Measurements from ENCODE around the gene GCHFR. TPM values are rescaled to one million over a fixed set of nuclear protein-coding genes. Genes with fewer than 3 reads are reported as not detected.

Gene GCHFR
- total and polyA plus RNA-seq, 2 of the 4 experiments (the other 2 are of a cell fraction): 2.3 to 6.5 TPM

DNA sequence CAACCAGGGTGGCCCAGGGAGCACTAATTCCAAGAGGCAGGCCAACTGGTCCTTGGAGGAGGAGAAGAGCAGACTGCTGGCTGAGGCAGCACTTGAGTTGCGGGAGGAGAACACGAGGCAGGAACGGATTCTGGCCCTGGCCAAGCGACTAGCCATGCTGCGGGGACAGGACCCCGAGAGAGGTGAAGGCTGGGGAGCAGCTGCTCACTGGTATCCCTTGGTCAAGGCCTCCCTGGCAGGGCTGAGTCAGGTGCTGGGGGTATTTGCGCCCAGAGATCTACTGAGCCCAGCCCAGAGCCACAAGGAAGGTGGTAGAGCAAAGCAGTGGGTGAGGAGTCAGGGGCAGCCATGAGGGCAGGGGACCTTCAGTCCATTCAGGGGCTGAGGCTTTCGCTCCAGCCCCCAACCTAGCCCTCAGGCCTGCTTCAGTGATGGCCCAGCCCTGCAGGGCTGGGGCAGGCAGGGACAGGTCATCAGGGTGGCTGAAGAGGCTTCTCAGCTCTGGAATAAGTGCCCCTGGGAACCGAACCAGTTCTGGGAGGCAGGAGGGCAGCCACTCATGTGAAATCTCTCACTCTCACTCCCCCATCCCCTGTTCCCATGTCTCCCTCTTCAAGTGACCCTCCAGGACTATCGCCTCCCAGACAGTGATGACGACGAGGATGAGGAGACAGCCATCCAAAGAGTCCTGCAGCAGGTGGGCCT is 49.0 kb downstream of the GCHFR start:
- no peak overlapping the region for H3K4me2 ChIP-seq (ENCODE audit: low read depth, low read length)
- H3K18ac ChIP-seq (ENCODE audit: low read depth, low read length): no peak overlapping the region
- no peaks in the 10 kb centered on the region for H3K9me3 ChIP-seq (ENCODE audit: control insufficient read depth, insufficient read depth, low read length)
- TF ChIP-seq CEBPB (IDR thresholded peaks at IDR 0.05; ENCODE audit: low read depth, low read length): no peak
- TF ChIP-seq BHLHE40 (IDR thresholded peaks at IDR 0.05; ENCODE audit: low read depth, low read length): no peak
- TF ChIP-seq, protein P1, sequence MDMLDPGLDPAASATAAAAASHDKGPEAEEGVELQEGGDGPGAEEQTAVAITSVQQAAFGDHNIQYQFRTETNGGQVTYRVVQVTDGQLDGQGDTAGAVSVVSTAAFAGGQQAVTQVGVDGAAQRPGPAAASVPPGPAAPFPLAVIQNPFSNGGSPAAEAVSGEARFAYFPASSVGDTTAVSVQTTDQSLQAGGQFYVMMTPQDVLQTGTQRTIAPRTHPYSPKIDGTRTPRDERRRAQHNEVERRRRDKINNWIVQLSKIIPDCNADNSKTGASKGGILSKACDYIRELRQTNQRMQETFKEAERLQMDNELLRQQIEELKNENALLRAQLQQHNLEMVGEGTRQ (IDR thresholded peaks at IDR 0.05; ENCODE audit: low read depth, low read length): no peak
- no peak for TF ChIP-seq RFX5 (IDR thresholded peaks at IDR 0.05; ENCODE audit: low read depth, low read length)
- no peak for TF ChIP-seq CHD1 (IDR thresholded peaks at IDR 0.05; ENCODE audit: low read depth, low read length)
- no peak for TF ChIP-seq RCOR1 (IDR thresholded peaks at IDR 0.05; ENCODE audit: insufficient replicate concordance, low read length)
- DNase-seq (no peak), ATAC-seq (ENCODE audit: low read depth) (no peak)
- no peak overlapping the region for H4K5ac ChIP-seq (ENCODE audit: low read depth, low read length)
- in situ Hi-C loops (cut with MboI; ENCODE audit: low sequenced_read_pairs): no loop called here
- no peak overlapping the region for H2BK120ac ChIP-seq (ENCODE audit: low read depth, low read length)
- ChIA-PET CTCF (no interaction called here), POLR2A (ENCODE audit: unreplicated experiment) (no interaction called here)
- no peaks in the 10 kb centered on the region for H3K27me3 ChIP-seq (ENCODE audit: control insufficient read depth, insufficient read depth, low read length)
- WGBS, 2 experiments (ENCODE audit: extremely low coverage in 2 of 2, insufficient read length in 1 of 2): 98% methylated on average over 9 of the region's 12 CpGs; no CpG with 5 or more reads in 1 of the 2 experiments
- H3K23ac ChIP-seq (ENCODE audit: low read depth, low read length): no peak overlapping the region
- peaks cover 14 to 19% of the 10 kb centered on the region in 2 experiments; a peak in 3 of 4 replicates for H3K79me1 ChIP-seq (ENCODE audit: low read depth in 1 of 2, low read length in 2 of 2)
- no peak overlapping the region for H2BK5ac ChIP-seq (ENCODE audit: low read depth, low read length, poor library complexity, severe bottlenecking)
- no peak overlapping the region for H3K14ac ChIP-seq (replicated peaks; ENCODE audit: low read depth, low read length)
- no peak overlapping the region for H3K9ac ChIP-seq (ENCODE audit: low read depth, low read length)
- no peak overlapping the region for H2BK15ac ChIP-seq (ENCODE audit: low read depth, low read length)
- peaks cover 25% of the 10 kb centered on the region for H3K36me3 ChIP-seq (ENCODE audit: control insufficient read depth, insufficient read depth, low read length)
- no peak overlapping the region for H2AK5ac ChIP-seq (ENCODE audit: low read depth, low read length)
- peak overlapping the region; percentile 5 for H2AK9ac ChIP-seq (replicated peaks; ENCODE audit: low read depth, low read length, poor library complexity)
- 0 out of 2 replicates have a peak, but pooled peaks cover 4% of the 10 kb centered on the region for H3K9me1 ChIP-seq (ENCODE audit: insufficient read depth, low read length)
- H2BK20ac ChIP-seq (ENCODE audit: low read depth, low read length): no peak overlapping the region
- peaks cover 4% of the 10 kb centered on the region; the same call in 1 of the 2 replicates for H3K4me1 ChIP-seq (ENCODE audit: control insufficient read depth, insufficient read depth, low read length)
- no peaks in the 10 kb centered on the region for H4K20me1 ChIP-seq (ENCODE audit: insufficient read depth, low read length)
- H2AFZ ChIP-seq (replicated peaks; ENCODE audit: low read length, poor library complexity): no peak overlapping the region
- H3K56ac ChIP-seq (ENCODE audit: extremely low read depth, insufficient read depth, low read length): no peak overlapping the region
- H3K4me3 ChIP-seq (ENCODE audit: insufficient read depth, low read depth, low read length): no peak overlapping the region
- no peak overlapping the region for H4K8ac ChIP-seq (ENCODE audit: low read depth in 2 of 2, low read length in 2 of 2)
- intact Hi-C loops (cut with micrococcal nuclease): no loop called here
- no TSS peak for BruUV-seq (replicated peaks)
- no peak overlapping the region for H4K91ac ChIP-seq (ENCODE audit: insufficient read depth, low read depth, low read length)
- dilution Hi-C loops (cut with HindIII; ENCODE audit: low sequenced_read_pairs, unreplicated experiment): no loop called here
- no peak overlapping the region for H3K4ac ChIP-seq (ENCODE audit: low read depth, low read length)
- no peak overlapping the region for H3K27ac ChIP-seq (ENCODE audit: insufficient read depth, low read length)

Measured in IMR-90 (cell line).